Body of pancreas (tissue), 4 donors: Measurements from ENCODE around the gene THAP7. TPM values are rescaled to one million over a fixed set of nuclear protein-coding genes. Genes with fewer than 3 reads are reported as not detected.

Source experiments
- ATAC-seq: fragments of 150-250 bp; one replicate; pipeline ENCODE4 v1.9.1; 2016
- DNase-seq, 4 donors: peaks; one replicate each; pipeline ENCODE4 v3.0.0-alpha.2; 2019
- H3K27ac ChIP-seq, 4 donors: fragments of 200-600 bp; sonication (generic); 1 replicate in 3 of 4; 2 replicates in 1 of 4; pipeline versions ENCODE4 v1.5.1 to v1.6.1; 2016 to 2019; ENCODE audit warnings: mild to moderate bottlenecking in 1 of 4, mixed read lengths in 1 of 4, moderate library complexity in 1 of 4
- H3K27me3 ChIP-seq, 2 donors: fragments of 200-600 bp; sonication (generic); one replicate each; pipeline ENCODE4 v1.6.0; 2016; ENCODE audit warnings: mild to moderate bottlenecking in 1 of 2
- H3K36me3 ChIP-seq, 2 donors: fragments of 200-600 bp; sonication (generic); replicated peaks in 1 of 2; 2 replicates each; pipeline ENCODE4 v1.5.1; 2016; ENCODE audit warnings: low read depth in 2 of 2; ENCODE audit not compliant: insufficient read depth in 1 of 2
- H3K4me1 ChIP-seq: fragments of 200-600 bp; sonication (generic); one replicate; pipeline ENCODE4 v1.6.0; 2016
- H3K4me3 ChIP-seq, 2 donors: fragments of 200-600 bp; sonication (generic); 1 replicate in 1 of 2; 2 replicates in 1 of 2; pipeline ENCODE4 v1.5.1; 2016 to 2019
- H3K9me3 ChIP-seq, 3 donors: fragments of 200-600 bp; sonication (generic); 1 replicate in 2 of 3; 2 replicates in 1 of 3; pipeline ENCODE4 v1.5.1; 2016
- POLR2A ChIP-seq, 3 donors: fragments of 450-650 bp; IDR thresholded peaks; one replicate each; pipeline ENCODE4 v1.6.1; 2016; ENCODE audit warnings: antibody characterized with exemption in 3 of 3, mild to moderate bottlenecking in 2 of 3
- WGBS, 2 donors: methylation state at CpG; one replicate each; pipeline ENCODE4 v1.1.5; 2017; 5-methylcytosine and 5-hydroxymethylcytosine counted together
- intact Hi-C: fragments of 100-400 bp; cut with DNase I; formaldehyde crosslinking; loops from one replicate; pipeline ENCODE4 v1.15.1; 2023
- total RNA-seq, 2 donors: library from RNA; depleted of rRNA; stranded (reverse); fragments of >200 nt; gene quantifications; one replicate each; pipeline ENCODE4 v1.1.0, GENCODE V29; 2016
- TF ChIP-seq, protein P1 (sequence below), 7 experiments: fragments of 450-650 bp in 4 of 7; fragments of 200-600 bp in 3 of 7; sonication (generic) in 3 of 7; IDR thresholded peaks; one replicate each; pipeline ENCODE4 v1.5.1; 2016 to 2019; ENCODE audit warnings: antibody characterized with exemption in 7 of 7

The THAP7 gene
- total RNA-seq, 2 donors from 2014 or later: 17.1 to 20.2 TPM

DNA sequence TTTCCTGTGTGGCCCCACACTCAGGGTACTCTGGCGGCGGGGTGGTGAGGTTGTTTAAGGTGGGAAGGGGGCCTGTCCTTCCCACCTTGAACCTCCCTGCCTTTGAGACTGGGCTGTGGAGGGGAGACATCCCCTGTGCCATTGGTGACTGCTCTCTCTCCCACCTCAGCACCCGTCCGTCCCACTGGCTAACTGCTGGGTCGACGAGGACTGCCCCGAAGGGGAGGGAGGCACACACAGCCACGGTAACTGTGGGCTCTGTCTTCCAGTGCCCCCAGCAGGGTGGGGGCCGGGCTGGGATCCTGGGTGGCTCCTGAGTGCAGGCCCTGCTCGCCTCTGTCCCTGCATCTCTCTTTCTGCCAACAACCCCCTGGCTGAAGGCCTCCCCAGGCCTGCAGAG lies 20.6 kb upstream of the THAP7 start:
- H3K36me3 ChIP-seq: no peaks in the 10 kb centered on the region
- H3K4me1 ChIP-seq: no peaks in the 10 kb centered on the region
- no peaks in the 10 kb centered on the region for H3K27me3 ChIP-seq
- TF ChIP-seq POLR2A (IDR thresholded peaks at IDR 0.05): no peak
- TF ChIP-seq, protein P1, sequence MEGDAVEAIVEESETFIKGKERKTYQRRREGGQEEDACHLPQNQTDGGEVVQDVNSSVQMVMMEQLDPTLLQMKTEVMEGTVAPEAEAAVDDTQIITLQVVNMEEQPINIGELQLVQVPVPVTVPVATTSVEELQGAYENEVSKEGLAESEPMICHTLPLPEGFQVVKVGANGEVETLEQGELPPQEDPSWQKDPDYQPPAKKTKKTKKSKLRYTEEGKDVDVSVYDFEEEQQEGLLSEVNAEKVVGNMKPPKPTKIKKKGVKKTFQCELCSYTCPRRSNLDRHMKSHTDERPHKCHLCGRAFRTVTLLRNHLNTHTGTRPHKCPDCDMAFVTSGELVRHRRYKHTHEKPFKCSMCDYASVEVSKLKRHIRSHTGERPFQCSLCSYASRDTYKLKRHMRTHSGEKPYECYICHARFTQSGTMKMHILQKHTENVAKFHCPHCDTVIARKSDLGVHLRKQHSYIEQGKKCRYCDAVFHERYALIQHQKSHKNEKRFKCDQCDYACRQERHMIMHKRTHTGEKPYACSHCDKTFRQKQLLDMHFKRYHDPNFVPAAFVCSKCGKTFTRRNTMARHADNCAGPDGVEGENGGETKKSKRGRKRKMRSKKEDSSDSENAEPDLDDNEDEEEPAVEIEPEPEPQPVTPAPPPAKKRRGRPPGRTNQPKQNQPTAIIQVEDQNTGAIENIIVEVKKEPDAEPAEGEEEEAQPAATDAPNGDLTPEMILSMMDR (IDR thresholded peaks at IDR 0.05): no peak
- no peaks in the 10 kb centered on the region for H3K9me3 ChIP-seq
- ATAC-seq (no peak), DNase-seq (no peak)
- no peak overlapping the region for H3K4me3 ChIP-seq
- intact Hi-C loops: no loop called here
- H3K27ac ChIP-seq: no peak overlapping the region
- 68 to 88% methylated on average over 2 to 10 of the region's 10 CpGs for WGBS, 2 donors

DNA sequence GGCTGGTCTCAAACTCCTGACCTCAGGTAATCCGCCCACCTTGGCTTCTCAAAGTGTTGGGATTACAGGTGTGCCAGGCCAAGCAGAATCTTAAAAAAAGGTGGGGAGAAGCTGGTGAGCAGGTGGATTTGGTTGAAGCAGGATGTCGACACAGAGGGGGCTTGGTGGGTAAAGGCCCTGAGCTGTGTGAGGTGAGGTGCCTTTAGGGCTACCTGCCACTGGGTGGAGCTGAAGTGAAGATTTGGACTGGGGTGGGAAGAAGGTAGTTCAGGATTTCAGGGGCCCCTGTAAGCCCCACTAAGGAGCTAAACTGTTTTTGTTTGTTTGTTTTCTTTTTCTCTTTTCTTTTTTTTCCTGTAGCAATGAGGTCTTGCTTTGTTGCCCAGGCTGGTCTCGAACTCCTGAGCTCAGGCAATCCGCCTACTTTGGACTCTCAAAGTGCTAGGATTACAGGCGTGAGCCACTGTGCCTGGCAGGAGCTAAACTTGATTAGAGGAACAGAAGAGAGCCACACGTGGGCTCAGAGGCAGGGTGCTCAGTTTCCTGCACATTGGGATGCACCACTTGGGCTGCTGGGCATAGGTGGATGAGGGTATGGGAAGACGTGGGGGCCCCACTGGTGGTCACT lies 19.0 kb upstream of the THAP7 start:
- no peak overlapping the region for H3K27ac ChIP-seq
- intact Hi-C loops: no loop called here
- TF ChIP-seq, protein P1 (IDR thresholded peaks at IDR 0.05): peak in 2 of 7 experiments; percentile 7 to 9
- TF ChIP-seq POLR2A (IDR thresholded peaks at IDR 0.05): no peak
- 45 to 50% methylated on average over 7 of the region's 7 CpGs for WGBS, 2 donors
- no peaks in the 10 kb centered on the region for H3K27me3 ChIP-seq
- H3K4me3 ChIP-seq: no peak overlapping the region
- no peaks in the 10 kb centered on the region for H3K4me1 ChIP-seq
- H3K36me3 ChIP-seq: no peaks in the 10 kb centered on the region
- DNase-seq (no peak), ATAC-seq (no peak)
- H3K9me3 ChIP-seq: no peaks in the 10 kb centered on the region

DNA sequence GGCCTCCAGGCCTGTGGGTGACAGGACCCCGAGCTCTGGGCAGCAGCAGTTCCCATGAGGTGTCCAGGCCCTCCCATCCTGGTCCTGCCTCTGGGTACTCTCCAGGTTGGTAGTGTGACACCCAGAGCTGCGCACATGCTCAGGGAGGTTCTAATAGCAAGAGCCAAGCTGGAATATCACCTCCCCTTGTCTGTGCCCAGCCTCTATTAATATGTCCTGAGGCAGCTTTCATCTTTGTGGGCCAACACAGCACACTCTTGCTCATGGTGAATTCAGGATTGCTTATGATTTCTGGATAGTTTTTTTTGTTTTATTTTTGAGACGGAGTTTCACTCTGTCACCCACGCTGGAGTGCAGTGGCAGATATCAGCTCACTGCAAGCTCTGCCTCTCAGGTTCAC lies 16.4 kb upstream of the THAP7 start:
- no peaks in the 10 kb centered on the region for H3K27me3 ChIP-seq
- WGBS, 2 donors: 89 to 92% methylated on average over 3 to 4 of the region's 4 CpGs
- DNase-seq (no peak), ATAC-seq (no peak)
- H3K9me3 ChIP-seq: no peaks in the 10 kb centered on the region
- TF ChIP-seq, protein P1 (IDR thresholded peaks at IDR 0.05): no peak
- TF ChIP-seq POLR2A (IDR thresholded peaks at IDR 0.05): no peak
- no peak overlapping the region for H3K4me3 ChIP-seq
- no peak overlapping the region for H3K27ac ChIP-seq
- H3K36me3 ChIP-seq: no peaks in the 10 kb centered on the region
- intact Hi-C loops: loop anchor here (10.0 kb wide), 1 partner anchor 54 kb away; the partner anchor contains the start of gene AIFM3
- H3K4me1 ChIP-seq: peaks cover 16% of the 10 kb centered on the region

DNA sequence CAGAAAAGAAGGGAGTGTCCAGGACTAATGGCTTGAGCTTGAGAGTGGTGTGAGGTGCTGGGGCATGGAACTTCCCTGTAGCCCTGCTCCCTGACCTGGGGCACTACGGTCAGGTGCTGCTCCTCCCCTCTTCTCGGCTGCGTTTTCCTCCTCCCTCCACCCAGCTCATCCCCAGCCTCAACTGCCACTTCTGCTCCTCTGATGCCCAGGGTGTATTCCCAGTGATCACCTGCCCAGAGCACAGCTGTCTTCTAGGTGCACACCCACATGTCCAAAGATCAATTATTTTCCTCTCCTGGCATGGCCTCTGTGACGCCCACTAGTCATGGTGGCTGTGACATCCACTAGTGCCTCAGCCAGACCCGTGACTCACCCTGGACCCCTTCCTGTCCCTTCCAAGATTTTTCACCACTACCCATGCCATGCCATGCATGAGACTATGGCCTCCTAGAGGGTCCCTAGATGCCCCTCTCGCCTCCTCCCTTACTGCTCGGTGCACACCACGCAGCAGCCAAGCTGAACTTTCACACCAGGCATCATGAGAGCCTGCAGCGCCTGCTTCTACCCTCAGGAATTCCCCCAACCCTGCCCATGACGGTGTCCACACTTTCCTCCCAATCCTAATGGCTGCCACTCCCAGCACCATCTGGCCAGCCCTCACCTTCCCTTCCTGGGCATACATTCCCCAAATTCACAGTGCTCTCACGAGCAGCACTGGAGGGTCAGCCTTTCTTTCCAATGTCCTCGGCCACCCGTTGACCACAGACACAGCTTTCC lies 14.9 kb upstream of the THAP7 start:
- TF ChIP-seq POLR2A (IDR thresholded peaks at IDR 0.05): no peak
- TF ChIP-seq, protein P1 (IDR thresholded peaks at IDR 0.05): no peak
- H3K9me3 ChIP-seq: no peaks in the 10 kb centered on the region
- no peak overlapping the region for H3K27ac ChIP-seq
- ATAC-seq (no peak), DNase-seq (no peak)
- peaks cover 16% of the 10 kb centered on the region for H3K4me1 ChIP-seq
- no peaks in the 10 kb centered on the region for H3K36me3 ChIP-seq
- WGBS, 2 donors: 71 to 72% methylated on average over 13 of the region's 13 CpGs
- H3K27me3 ChIP-seq: no peaks in the 10 kb centered on the region
- H3K4me3 ChIP-seq: no peak overlapping the region
- intact Hi-C loops: loop anchor here (10.0 kb wide), 1 partner anchor 52 kb away; the partner anchor contains the start of gene AIFM3
